BJ (cell line): ENCODE measurements around the gene LRRC15. TPM values are rescaled to one million over a fixed set of nuclear protein-coding genes. Genes with fewer than 3 reads are reported as not detected.

Experiments
- CTCF ChIA-PET: fragments of 350-600 bp; formaldehyde crosslinking; extraction: SDS; loops from one replicate; lab custom pipeline; 2021; ENCODE audit warnings: antibody characterized with exemption, inconsistent platforms; lab: Yijun Ruan, JAX
- POLR2A ChIA-PET: fragments of 300-600 bp; sonication (Branson Sonifier 250); formaldehyde crosslinking; extraction: SDS; loops from one replicate; lab custom pipeline; 2021; ENCODE audit warnings: antibody characterized with exemption; lab: Charles Lee
- DNase-seq: peaks from one replicate; pipeline ENCODE4 v3.0.0-alpha.2; 2011; ENCODE audit warnings: low read depth
- H3K27me3 ChIP-seq: 2 replicates; pipeline ENCODE4 v1.6.0; 2011; ENCODE audit warnings: low read length; ENCODE audit not compliant: control insufficient read depth, insufficient read depth
- H3K36me3 ChIP-seq: 2 replicates; pipeline ENCODE4 v1.5.1; 2011; ENCODE audit warnings: low read length; ENCODE audit not compliant: control insufficient read depth, insufficient read depth
- H3K4me3 ChIP-seq: 2 replicates; pipeline ENCODE4 v1.5.1; 2011; ENCODE audit warnings: low read depth, mild to moderate bottlenecking, control low read depth, low read length
- CTCF ChIP-seq: IDR thresholded peaks from 2 replicates; pipeline ENCODE4 v1.5.1; 2011; ENCODE audit warnings: low read depth, mild to moderate bottlenecking, control low read depth, inconsistent platforms, low read length, moderate library complexity; ENCODE audit not compliant: insufficient read depth
- polyA plus RNA-seq: library from polyadenylated mRNA; depleted of rRNA; stranded (reverse); fragments of >200 nt; gene quantifications from 2 replicates; pipeline ENCODE4 v1.2.3, GENCODE V29; 2011

LRRC15 gene
- polyA plus RNA-seq, 1 experiment, result 1.2 TPM

GRCh38 chr3:194327218-194328052 is 42.1 kb downstream of the LRRC15 start:
- no peak for DNase-seq
- no peak for TF ChIP-seq CTCF
- no peaks in the 10 kb centered on the region for H3K27me3 ChIP-seq
- CTCF ChIA-PET, result interaction anchor here (1.0 to 1.9 kb wide), 3 partner anchors 12 to 546 kb away, joined by 3 to 13 read pairs (median 3); no protein-coding TSS in a partner anchor
- H3K36me3 ChIP-seq, result no peaks in the 10 kb centered on the region
- H3K4me3 ChIP-seq, result no peak overlapping the region
- POLR2A ChIA-PET, result no interaction called here

- no peak for TF ChIP-seq CTCF
- Histone ChIP-seq H3K4me3 (no peak overlapping the region), H3K36me3 (no peaks in the 10 kb centered on the region), H3K27me3 (no peaks in the 10 kb centered on the region)
- ChIA-PET CTCF (no interaction called here), POLR2A (no interaction called here)
- no peak for DNase-seq
Observed at GRCh38 chr3:194326968-194327217, 42.6 kb downstream of the LRRC15 start.

GRCh38 chr3:194326192-194326967 is 43.2 kb downstream of the LRRC15 start:
- ChIA-PET CTCF (no interaction called here), POLR2A (no interaction called here)
- H3K4me3 ChIP-seq, result no peak overlapping the region
- no peaks in the 10 kb centered on the region for H3K27me3 ChIP-seq
- TF ChIP-seq CTCF, result no peak
- DNase-seq, result no peak
- H3K36me3 ChIP-seq, result no peaks in the 10 kb centered on the region

GRCh38 chr3:194325424-194326153 is 44.0 kb downstream of the LRRC15 start:
- ChIA-PET POLR2A (no interaction called here), CTCF (interaction anchor here (1.0 to 2.5 kb wide), 2 partner anchors 8 to 10 kb away, joined by 5 to 17 read pairs; no protein-coding TSS in a partner anchor)
- DNase-seq, result no peak
- no peak overlapping the region for H3K4me3 ChIP-seq
- TF ChIP-seq CTCF, result no peak
- H3K27me3 ChIP-seq, result no peaks in the 10 kb centered on the region
- H3K36me3 ChIP-seq, result no peaks in the 10 kb centered on the region
